HEK293 (cell line): ENCODE data around the gene PHF20.

Experiments
- EGR2 ChIP-seq: fragments of 450-650 bp; formaldehyde crosslinking; IDR thresholded peaks from 2 replicates; pipeline ENCODE4 v1.5.1; 2016; ENCODE audit warnings: low read depth, missing biosample characterization, missing genetic modification characterization
- GLIS1 ChIP-seq: fragments of 450-650 bp; formaldehyde crosslinking; IDR thresholded peaks from 2 replicates; pipeline ENCODE4 v1.5.1; 2016; ENCODE audit warnings: missing biosample characterization, missing genetic modification characterization
- KLF7 ChIP-seq: fragments of 450-650 bp; formaldehyde crosslinking; IDR thresholded peaks from 2 replicates; pipeline ENCODE4 v1.5.1; 2016; ENCODE audit warnings: missing biosample characterization, missing genetic modification characterization, borderline replicate concordance
- MYNN ChIP-seq: fragments of 450-650 bp; formaldehyde crosslinking; IDR thresholded peaks from 2 replicates; pipeline ENCODE4 v1.5.1; 2016; ENCODE audit warnings: missing biosample characterization, missing genetic modification characterization, borderline replicate concordance
- OSR2 ChIP-seq: fragments of 450-650 bp; formaldehyde crosslinking; IDR thresholded peaks from 2 replicates; pipeline ENCODE4 v1.5.1; 2016; ENCODE audit warnings: missing biosample characterization, missing genetic modification characterization
- SP3 ChIP-seq: fragments of 450-650 bp; formaldehyde crosslinking; IDR thresholded peaks from 2 replicates; pipeline ENCODE4 v1.5.1; 2016; ENCODE audit warnings: missing biosample characterization, missing genetic modification characterization
- ZFHX2 ChIP-seq: fragments of 450-650 bp; formaldehyde crosslinking; conservative IDR thresholded peaks from 2 replicates; pipeline ENCODE4 v1.5.1; 2016; ENCODE audit warnings: missing biosample characterization, missing genetic modification characterization
- ZFP37 ChIP-seq: fragments of 450-650 bp; formaldehyde crosslinking; IDR thresholded peaks from 2 replicates; pipeline ENCODE4 v1.5.1; 2016; ENCODE audit warnings: missing biosample characterization, missing genetic modification characterization
- ZNF121 ChIP-seq: fragments of 450-650 bp; formaldehyde crosslinking; IDR thresholded peaks from 2 replicates; pipeline ENCODE4 v1.5.1; 2016; ENCODE audit warnings: missing biosample characterization, missing genetic modification characterization
- ZNF184 ChIP-seq: fragments of 450-650 bp; IDR thresholded peaks from 2 replicates; pipeline ENCODE4 v1.5.1; 2018; ENCODE audit warnings: missing biosample characterization, mild to moderate bottlenecking, missing genetic modification characterization
- ZNF23 ChIP-seq: fragments of 450-650 bp; formaldehyde crosslinking; IDR thresholded peaks from 2 replicates; pipeline ENCODE4 v1.5.1; 2016; ENCODE audit warnings: missing biosample characterization, missing genetic modification characterization, borderline replicate concordance
- ZNF433 ChIP-seq: fragments of 450-650 bp; formaldehyde crosslinking; IDR thresholded peaks from 2 replicates; pipeline ENCODE4 v1.5.1; 2016; ENCODE audit warnings: missing biosample characterization, missing genetic modification characterization, low read depth
- ZNF529 ChIP-seq: fragments of 450-650 bp; formaldehyde crosslinking; IDR thresholded peaks from 2 replicates; pipeline ENCODE4 v1.5.1; 2017; ENCODE audit warnings: missing genetic modification characterization, missing biosample characterization; ENCODE audit not compliant: insufficient replicate concordance
- ZNF600 ChIP-seq: fragments of 450-650 bp; formaldehyde crosslinking; IDR thresholded peaks from 2 replicates; pipeline ENCODE4 v1.5.1; 2016; ENCODE audit warnings: missing biosample characterization, missing genetic modification characterization
- ZNF707 ChIP-seq: fragments of 450-650 bp; formaldehyde crosslinking; IDR thresholded peaks from 2 replicates; pipeline ENCODE4 v1.5.1; 2016; ENCODE audit warnings: missing biosample characterization, missing genetic modification characterization
- ZNF747 ChIP-seq: fragments of 450-650 bp; formaldehyde crosslinking; IDR thresholded peaks from 2 replicates; pipeline ENCODE4 v1.5.1; 2016; ENCODE audit warnings: missing biosample characterization, missing genetic modification characterization
- ZNF777 ChIP-seq: fragments of 450-650 bp; formaldehyde crosslinking; IDR thresholded peaks from 2 replicates; pipeline ENCODE4 v1.5.1; 2017; ENCODE audit warnings: missing biosample characterization, missing genetic modification characterization, borderline replicate concordance
- TF ChIP-seq, protein P1 (sequence below): fragments of 450-650 bp; formaldehyde crosslinking; IDR thresholded peaks from 2 replicates; pipeline ENCODE4 v1.5.1; 2017; ENCODE audit warnings: missing biosample characterization, missing genetic modification characterization
- TF ChIP-seq, protein P2 (sequence below): fragments of 450-650 bp; formaldehyde crosslinking; IDR thresholded peaks from 2 replicates; pipeline ENCODE4 v1.5.1; 2016; ENCODE audit warnings: missing biosample characterization, missing genetic modification characterization
- TF ChIP-seq, protein P3 (sequence below): fragments of 450-650 bp; formaldehyde crosslinking; IDR thresholded peaks from 2 replicates; pipeline ENCODE4 v1.5.1; 2016; ENCODE audit warnings: missing biosample characterization, missing genetic modification characterization
- TF ChIP-seq, protein P4 (sequence below): fragments of 450-650 bp; formaldehyde crosslinking; IDR thresholded peaks from 2 replicates; pipeline ENCODE4 v1.5.1; 2016; ENCODE audit warnings: missing biosample characterization, missing genetic modification characterization
- TF ChIP-seq, protein P5 (sequence below): fragments of 450-650 bp; formaldehyde crosslinking; IDR thresholded peaks from 2 replicates; pipeline ENCODE4 v1.5.0; 2017; ENCODE audit warnings: missing biosample characterization, missing genetic modification characterization, borderline replicate concordance
- TF ChIP-seq, protein P6 (sequence below): fragments of 450-650 bp; formaldehyde crosslinking; IDR thresholded peaks from 2 replicates; pipeline ENCODE4 v1.5.1; 2017; ENCODE audit warnings: missing biosample characterization, missing genetic modification characterization
- TF ChIP-seq, protein P7 (sequence below): fragments of 450-650 bp; formaldehyde crosslinking; IDR thresholded peaks from 2 replicates; pipeline ENCODE4 v1.5.1; 2017; ENCODE audit warnings: missing biosample characterization, missing genetic modification characterization
- TF ChIP-seq, protein P8 (sequence below): fragments of 450-650 bp; formaldehyde crosslinking; IDR thresholded peaks from 2 replicates; pipeline ENCODE4 v1.5.1; 2016; ENCODE audit warnings: missing biosample characterization, missing genetic modification characterization

The PHF20 gene

DNA sequence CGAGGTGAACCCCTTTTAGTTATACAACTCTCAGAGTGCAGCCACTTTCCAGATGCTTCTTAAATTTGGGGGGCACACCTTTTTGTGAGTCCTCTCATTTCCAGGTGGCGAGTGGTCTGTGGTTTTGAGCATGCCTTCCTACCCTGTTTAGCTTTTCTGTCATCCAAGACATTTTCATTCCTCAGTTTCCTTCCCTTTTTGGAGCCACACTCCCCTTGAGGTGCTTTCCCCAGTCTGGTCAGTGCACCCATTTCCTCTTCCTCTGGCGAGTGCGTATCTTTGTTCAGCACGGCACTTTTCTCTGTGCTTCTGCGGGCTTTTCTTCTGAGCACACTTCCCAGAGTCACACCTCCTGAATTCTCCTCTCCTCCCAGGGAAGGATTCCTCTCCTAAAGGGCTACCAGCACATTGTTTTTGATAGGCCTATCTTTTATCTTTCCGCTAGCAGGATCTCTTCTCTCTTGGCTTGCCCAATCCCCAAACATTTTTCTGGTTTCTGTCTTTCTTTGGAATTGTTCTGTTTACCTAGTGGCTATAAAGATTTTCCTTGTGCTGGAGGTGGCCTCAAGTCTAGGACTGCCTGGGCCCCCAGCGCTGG is 1.4 kb downstream of the PHF20 start (continued):
- TF ChIP-seq, protein P1, sequence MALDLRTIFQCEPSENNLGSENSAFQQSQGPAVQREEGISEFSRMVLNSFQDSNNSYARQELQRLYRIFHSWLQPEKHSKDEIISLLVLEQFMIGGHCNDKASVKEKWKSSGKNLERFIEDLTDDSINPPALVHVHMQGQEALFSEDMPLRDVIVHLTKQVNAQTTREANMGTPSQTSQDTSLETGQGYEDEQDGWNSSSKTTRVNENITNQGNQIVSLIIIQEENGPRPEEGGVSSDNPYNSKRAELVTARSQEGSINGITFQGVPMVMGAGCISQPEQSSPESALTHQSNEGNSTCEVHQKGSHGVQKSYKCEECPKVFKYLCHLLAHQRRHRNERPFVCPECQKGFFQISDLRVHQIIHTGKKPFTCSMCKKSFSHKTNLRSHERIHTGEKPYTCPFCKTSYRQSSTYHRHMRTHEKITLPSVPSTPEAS (tag by site-specific recombination), result no peak
- TF ChIP-seq ZNF600 (tag by site-specific recombination) (peak; percentile 63; the same call in 1 of the 2 replicates), SP3 (no peak), ZNF184 (tag by site-specific recombination) (no peak), OSR2 (tag by site-specific recombination) (0 out of 2 replicates have a peak, but pooled peaks have one; percentile 0), ZNF23 (tag by site-specific recombination) (no peak), ZNF747 (no peak), ZNF707 (tag by site-specific recombination) (no peak), ZNF121 (tag by site-specific recombination) (no peak), ZNF529 (no peak), KLF7 (tag by site-specific recombination) (no peak), ZNF433 (tag by site-specific recombination) (no peak), MYNN (tag by site-specific recombination) (no peak), GLIS1 (no peak), ZFP37 (tag by site-specific recombination) (0 out of 2 replicates have a peak, but pooled peaks have one; percentile 26), EGR2 (tag by site-specific recombination) (no peak), ZFHX2 (tag by site-specific recombination) (no peak), ZNF777 (tag by site-specific recombination) (no peak)
- TF ChIP-seq, protein P2, sequence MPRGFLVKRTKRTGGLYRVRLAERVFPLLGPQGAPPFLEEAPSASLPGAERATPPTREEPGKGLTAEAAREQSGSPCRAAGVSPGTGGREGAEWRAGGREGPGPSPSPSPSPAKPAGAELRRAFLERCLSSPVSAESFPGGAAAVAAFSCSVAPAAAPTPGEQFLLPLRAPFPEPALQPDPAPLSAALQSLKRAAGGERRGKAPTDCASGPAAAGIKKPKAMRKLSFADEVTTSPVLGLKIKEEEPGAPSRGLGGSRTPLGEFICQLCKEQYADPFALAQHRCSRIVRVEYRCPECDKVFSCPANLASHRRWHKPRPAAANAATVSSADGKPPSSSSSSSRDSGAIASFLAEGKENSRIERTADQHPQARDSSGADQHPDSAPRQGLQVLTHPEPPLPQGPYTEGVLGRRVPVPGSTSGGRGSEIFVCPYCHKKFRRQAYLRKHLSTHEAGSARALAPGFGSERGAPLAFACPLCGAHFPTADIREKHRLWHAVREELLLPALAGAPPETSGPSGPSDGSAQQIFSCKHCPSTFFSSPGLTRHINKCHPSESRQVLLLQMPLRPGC (tag by site-specific recombination), result no peak
- TF ChIP-seq, protein P3, sequence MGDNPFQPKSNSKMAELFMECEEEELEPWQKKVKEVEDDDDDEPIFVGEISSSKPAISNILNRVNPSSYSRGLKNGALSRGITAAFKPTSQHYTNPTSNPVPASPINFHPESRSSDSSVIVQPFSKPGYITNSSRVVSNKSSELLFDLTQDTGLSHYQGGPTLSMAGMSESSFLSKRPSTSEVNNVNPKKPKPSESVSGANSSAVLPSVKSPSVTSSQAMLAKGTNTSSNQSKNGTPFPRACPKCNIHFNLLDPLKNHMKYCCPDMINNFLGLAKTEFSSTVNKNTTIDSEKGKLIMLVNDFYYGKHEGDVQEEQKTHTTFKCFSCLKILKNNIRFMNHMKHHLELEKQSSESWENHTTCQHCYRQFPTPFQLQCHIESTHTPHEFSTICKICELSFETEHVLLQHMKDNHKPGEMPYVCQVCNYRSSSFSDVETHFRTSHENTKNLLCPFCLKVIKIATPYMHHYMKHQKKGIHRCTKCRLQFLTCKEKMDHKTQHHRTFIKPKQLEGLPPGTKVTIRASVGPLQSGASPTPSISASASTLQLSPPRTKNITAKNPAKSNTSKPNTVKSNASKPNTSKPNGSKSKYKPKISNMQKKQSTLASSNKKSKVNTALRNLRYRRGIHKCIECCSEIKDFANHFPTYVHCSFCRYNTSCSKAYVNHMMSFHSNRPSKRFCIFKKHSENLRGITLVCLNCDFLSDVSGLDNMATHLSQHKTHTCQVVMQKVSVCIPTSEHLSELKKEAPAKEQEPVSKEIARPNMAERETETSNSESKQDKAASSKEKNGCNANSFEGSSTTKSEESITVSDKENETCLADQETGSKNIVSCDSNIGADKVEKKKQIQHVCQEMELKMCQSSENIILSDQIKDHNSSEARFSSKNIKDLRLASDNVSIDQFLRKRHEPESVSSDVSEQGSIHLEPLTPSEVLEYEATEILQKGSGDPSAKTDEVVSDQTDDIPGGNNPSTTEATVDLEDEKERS (tag by site-specific recombination), result no peak
- TF ChIP-seq, protein P4, sequence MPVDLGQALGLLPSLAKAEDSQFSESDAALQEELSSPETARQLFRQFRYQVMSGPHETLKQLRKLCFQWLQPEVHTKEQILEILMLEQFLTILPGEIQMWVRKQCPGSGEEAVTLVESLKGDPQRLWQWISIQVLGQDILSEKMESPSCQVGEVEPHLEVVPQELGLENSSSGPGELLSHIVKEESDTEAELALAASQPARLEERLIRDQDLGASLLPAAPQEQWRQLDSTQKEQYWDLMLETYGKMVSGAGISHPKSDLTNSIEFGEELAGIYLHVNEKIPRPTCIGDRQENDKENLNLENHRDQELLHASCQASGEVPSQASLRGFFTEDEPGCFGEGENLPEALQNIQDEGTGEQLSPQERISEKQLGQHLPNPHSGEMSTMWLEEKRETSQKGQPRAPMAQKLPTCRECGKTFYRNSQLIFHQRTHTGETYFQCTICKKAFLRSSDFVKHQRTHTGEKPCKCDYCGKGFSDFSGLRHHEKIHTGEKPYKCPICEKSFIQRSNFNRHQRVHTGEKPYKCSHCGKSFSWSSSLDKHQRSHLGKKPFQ, result peak; percentile 90
- TF ChIP-seq, protein P5, sequence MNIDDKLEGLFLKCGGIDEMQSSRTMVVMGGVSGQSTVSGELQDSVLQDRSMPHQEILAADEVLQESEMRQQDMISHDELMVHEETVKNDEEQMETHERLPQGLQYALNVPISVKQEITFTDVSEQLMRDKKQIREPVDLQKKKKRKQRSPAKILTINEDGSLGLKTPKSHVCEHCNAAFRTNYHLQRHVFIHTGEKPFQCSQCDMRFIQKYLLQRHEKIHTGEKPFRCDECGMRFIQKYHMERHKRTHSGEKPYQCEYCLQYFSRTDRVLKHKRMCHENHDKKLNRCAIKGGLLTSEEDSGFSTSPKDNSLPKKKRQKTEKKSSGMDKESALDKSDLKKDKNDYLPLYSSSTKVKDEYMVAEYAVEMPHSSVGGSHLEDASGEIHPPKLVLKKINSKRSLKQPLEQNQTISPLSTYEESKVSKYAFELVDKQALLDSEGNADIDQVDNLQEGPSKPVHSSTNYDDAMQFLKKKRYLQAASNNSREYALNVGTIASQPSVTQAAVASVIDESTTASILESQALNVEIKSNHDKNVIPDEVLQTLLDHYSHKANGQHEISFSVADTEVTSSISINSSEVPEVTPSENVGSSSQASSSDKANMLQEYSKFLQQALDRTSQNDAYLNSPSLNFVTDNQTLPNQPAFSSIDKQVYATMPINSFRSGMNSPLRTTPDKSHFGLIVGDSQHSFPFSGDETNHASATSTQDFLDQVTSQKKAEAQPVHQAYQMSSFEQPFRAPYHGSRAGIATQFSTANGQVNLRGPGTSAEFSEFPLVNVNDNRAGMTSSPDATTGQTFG, result no peak
- TF ChIP-seq, protein P6, sequence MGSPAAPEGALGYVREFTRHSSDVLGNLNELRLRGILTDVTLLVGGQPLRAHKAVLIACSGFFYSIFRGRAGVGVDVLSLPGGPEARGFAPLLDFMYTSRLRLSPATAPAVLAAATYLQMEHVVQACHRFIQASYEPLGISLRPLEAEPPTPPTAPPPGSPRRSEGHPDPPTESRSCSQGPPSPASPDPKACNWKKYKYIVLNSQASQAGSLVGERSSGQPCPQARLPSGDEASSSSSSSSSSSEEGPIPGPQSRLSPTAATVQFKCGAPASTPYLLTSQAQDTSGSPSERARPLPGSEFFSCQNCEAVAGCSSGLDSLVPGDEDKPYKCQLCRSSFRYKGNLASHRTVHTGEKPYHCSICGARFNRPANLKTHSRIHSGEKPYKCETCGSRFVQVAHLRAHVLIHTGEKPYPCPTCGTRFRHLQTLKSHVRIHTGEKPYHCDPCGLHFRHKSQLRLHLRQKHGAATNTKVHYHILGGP (tag by site-specific recombination), result no peak
- TF ChIP-seq, protein P7, sequence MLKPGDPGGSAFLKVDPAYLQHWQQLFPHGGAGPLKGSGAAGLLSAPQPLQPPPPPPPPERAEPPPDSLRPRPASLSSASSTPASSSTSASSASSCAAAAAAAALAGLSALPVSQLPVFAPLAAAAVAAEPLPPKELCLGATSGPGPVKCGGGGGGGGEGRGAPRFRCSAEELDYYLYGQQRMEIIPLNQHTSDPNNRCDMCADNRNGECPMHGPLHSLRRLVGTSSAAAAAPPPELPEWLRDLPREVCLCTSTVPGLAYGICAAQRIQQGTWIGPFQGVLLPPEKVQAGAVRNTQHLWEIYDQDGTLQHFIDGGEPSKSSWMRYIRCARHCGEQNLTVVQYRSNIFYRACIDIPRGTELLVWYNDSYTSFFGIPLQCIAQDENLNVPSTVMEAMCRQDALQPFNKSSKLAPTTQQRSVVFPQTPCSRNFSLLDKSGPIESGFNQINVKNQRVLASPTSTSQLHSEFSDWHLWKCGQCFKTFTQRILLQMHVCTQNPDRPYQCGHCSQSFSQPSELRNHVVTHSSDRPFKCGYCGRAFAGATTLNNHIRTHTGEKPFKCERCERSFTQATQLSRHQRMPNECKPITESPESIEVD (tag by site-specific recombination), result 0 out of 2 replicates have a peak, but pooled peaks have one; percentile 19
- TF ChIP-seq, protein P8, sequence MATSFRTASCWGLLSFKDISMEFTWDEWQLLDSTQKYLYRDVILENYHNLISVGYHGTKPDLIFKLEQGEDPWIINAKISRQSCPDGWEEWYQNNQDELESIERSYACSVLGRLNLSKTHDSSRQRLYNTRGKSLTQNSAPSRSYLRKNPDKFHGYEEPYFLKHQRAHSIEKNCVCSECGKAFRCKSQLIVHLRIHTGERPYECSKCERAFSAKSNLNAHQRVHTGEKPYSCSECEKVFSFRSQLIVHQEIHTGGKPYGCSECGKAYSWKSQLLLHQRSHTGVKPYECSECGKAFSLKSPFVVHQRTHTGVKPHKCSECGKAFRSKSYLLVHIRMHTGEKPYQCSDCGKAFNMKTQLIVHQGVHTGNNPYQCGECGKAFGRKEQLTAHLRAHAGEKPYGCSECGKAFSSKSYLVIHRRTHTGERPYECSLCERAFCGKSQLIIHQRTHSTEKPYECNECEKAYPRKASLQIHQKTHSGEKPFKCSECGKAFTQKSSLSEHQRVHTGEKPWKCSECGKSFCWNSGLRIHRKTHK, result no peak
